ENCODE measurements around the gene ZFP90. TPM values are rescaled to one million over a fixed set of nuclear protein-coding genes. Genes with fewer than 3 reads are reported as not detected.

The ZFP90 gene
- total RNA-seq, 1 donor from 2014 or later = 18.4 TPM

- no peak for DNase-seq (ENCODE audit: low read depth)
- Histone ChIP-seq H3K27me3 (ENCODE audit: control insufficient read depth, insufficient read depth, low read length) (no peaks in the 10 kb centered on the region), H3K36me3 (ENCODE audit: control insufficient read depth, insufficient read depth, low read length) (no peaks in the 10 kb centered on the region), H3K4me3 (ENCODE audit: low read depth, low read length) (no peak overlapping the region)
- no peak for TF ChIP-seq CTCF (IDR thresholded peaks at IDR 0.05; ENCODE audit: insufficient read depth, low read length, severe bottlenecking)
- no peak for FAIRE-seq
Observed at GRCh38 chr16:68596266-68596665, 57.2 kb downstream of the ZFP90 start.

- H3K36me3 ChIP-seq (ENCODE audit: control insufficient read depth, insufficient read depth, low read length) = no peaks in the 10 kb centered on the region
- no peaks in the 10 kb centered on the region for H3K27me3 ChIP-seq (ENCODE audit: control insufficient read depth, insufficient read depth, low read length)
- TF ChIP-seq CTCF (IDR thresholded peaks at IDR 0.05; ENCODE audit: insufficient read depth, low read length, severe bottlenecking) = no peak
- DNase-seq (ENCODE audit: low read depth) (peak; percentile 23), FAIRE-seq (no peak)
- no peak overlapping the region for H3K4me3 ChIP-seq (ENCODE audit: low read depth, low read length)
Observed at GRCh38 chr16:68599586-68599985, 60.5 kb downstream of the ZFP90 start.

- no peaks in the 10 kb centered on the region for H3K36me3 ChIP-seq (ENCODE audit: control insufficient read depth, insufficient read depth, low read length)
- DNase-seq (ENCODE audit: low read depth) (peak; percentile 98), FAIRE-seq (peak; percentile 88)
- no peak for TF ChIP-seq CTCF (IDR thresholded peaks at IDR 0.05; ENCODE audit: insufficient read depth, low read length, severe bottlenecking)
- H3K4me3 ChIP-seq (ENCODE audit: low read depth, low read length) = no peak overlapping the region
- no peaks in the 10 kb centered on the region for H3K27me3 ChIP-seq (ENCODE audit: control insufficient read depth, insufficient read depth, low read length)
Observed at GRCh38 chr16:68605746-68606145, 66.7 kb downstream of the ZFP90 start.

- FAIRE-seq = no peak
- Histone ChIP-seq H3K36me3 (ENCODE audit: control insufficient read depth, insufficient read depth, low read length) (no peaks in the 10 kb centered on the region), H3K4me3 (ENCODE audit: low read depth, low read length) (no peak overlapping the region), H3K27me3 (ENCODE audit: control insufficient read depth, insufficient read depth, low read length) (no peaks in the 10 kb centered on the region)
- TF ChIP-seq CTCF (IDR thresholded peaks at IDR 0.05; ENCODE audit: insufficient read depth, low read length, severe bottlenecking) = no peak
- DNase-seq (ENCODE audit: low read depth) = no peak
Observed at GRCh38 chr16:68607443-68607842, 68.4 kb downstream of the ZFP90 start.

GRCh38 chr16:68608330-68608729 is 69.2 kb downstream of the ZFP90 start:
- DNase-seq (ENCODE audit: low read depth) (no peak), FAIRE-seq (no peak)
- no peak for TF ChIP-seq CTCF (IDR thresholded peaks at IDR 0.05; ENCODE audit: insufficient read depth, low read length, severe bottlenecking)
- Histone ChIP-seq H3K36me3 (ENCODE audit: control insufficient read depth, insufficient read depth, low read length) (no peaks in the 10 kb centered on the region), H3K27me3 (ENCODE audit: control insufficient read depth, insufficient read depth, low read length) (no peaks in the 10 kb centered on the region), H3K4me3 (ENCODE audit: low read depth, low read length) (no peak overlapping the region)

GRCh38 chr16:68612996-68613395 is 73.9 kb downstream of the ZFP90 start:
- no peak for TF ChIP-seq CTCF (IDR thresholded peaks at IDR 0.05; ENCODE audit: insufficient read depth, low read length, severe bottlenecking)
- Histone ChIP-seq H3K36me3 (ENCODE audit: control insufficient read depth, insufficient read depth, low read length) (no peaks in the 10 kb centered on the region), H3K4me3 (ENCODE audit: low read depth, low read length) (no peak overlapping the region), H3K27me3 (ENCODE audit: control insufficient read depth, insufficient read depth, low read length) (no peaks in the 10 kb centered on the region)
- FAIRE-seq (no peak), DNase-seq (ENCODE audit: low read depth) (peak; percentile 41)

All from bronchial epithelial cell (primary cell).